Measurements from ENCODE around the gene CTSF. TPM values are rescaled to one million over a fixed set of nuclear protein-coding genes. Genes with fewer than 3 reads are reported as not detected.
"Not testable (repeated sequence)": the region's sequence is repeated elsewhere in the genome, so short reads cannot be mapped to it uniquely, and the experiment has no call there.

The CTSF gene
- total RNA-seq, 1 experiment from 2014 or later = 4.9 TPM

GRCh38 chr11:66546368-66546965, 21.9 kb downstream of the CTSF start, which contains the start of gene ACTN3:
ACTN3 (plus strand) TSS chr11:66546903; CDS start chr11:66546938, 35 bp downstream.
- H3K27me3 ChIP-seq (replicated peaks) = no peaks in the 10 kb centered on the region; the same call in 1 of the 2 replicates
- no peak for DNase-seq (ENCODE audit: low read depth in 1 of 2, low spot score in 2 of 2)
- peak within 1 kb of the TSS; percentile 68 for H3K4me3 ChIP-seq
- H3K27ac ChIP-seq = peak within 1 kb of the TSS; percentile 31
- peaks cover 9% of the 10 kb centered on the region for H3K4me1 ChIP-seq (replicated peaks)
- H3K36me3 ChIP-seq = peaks cover 5% of the 10 kb centered on the region
- no peaks in the 10 kb centered on the region for H3K9me3 ChIP-seq (replicated peaks)

- H3K36me3 ChIP-seq = peaks cover 5% of the 10 kb centered on the region
- peak within 1 kb of the TSS; percentile 68 for H3K4me3 ChIP-seq
- H3K27ac ChIP-seq = peak within 1 kb of the TSS; percentile 31
- no peaks in the 10 kb centered on the region; the same call in 1 of the 2 replicates for H3K27me3 ChIP-seq (replicated peaks)
- H3K4me1 ChIP-seq (replicated peaks) = peaks cover 9% of the 10 kb centered on the region
- H3K9me3 ChIP-seq (replicated peaks) = no peaks in the 10 kb centered on the region
- peak; percentile 99 to 100 for DNase-seq (ENCODE audit: low read depth in 1 of 2, low spot score in 2 of 2)
These were observed 22.6 kb downstream of the CTSF start, which contains the start of gene ZDHHC24 for GRCh38 chr11:66545701-66546367. ZDHHC24 (minus strand) TSS chr11:66546048; CDS start chr11:66546003, 45 bp downstream.

- DNase-seq (ENCODE audit: low read depth in 1 of 2, low spot score in 2 of 2); H3K9me3 ChIP-seq (replicated peaks); H3K36me3 ChIP-seq; H3K27me3 ChIP-seq (replicated peaks); H3K4me1 ChIP-seq (replicated peaks); H3K27ac ChIP-seq: not testable (repeated sequence)
- H3K4me3 ChIP-seq = peak overlapping the region; percentile 68
These were observed 23.5 kb downstream of the CTSF start for GRCh38 chr11:66544952-66545351.

- peaks cover 18% of the 10 kb centered on the region for H3K36me3 ChIP-seq
- no peak overlapping the region for H3K27ac ChIP-seq
- H3K4me3 ChIP-seq = no peak overlapping the region
- DNase-seq (ENCODE audit: low read depth in 1 of 2, low spot score in 2 of 2) = no peak
- H3K9me3 ChIP-seq (replicated peaks) = no peaks in the 10 kb centered on the region
- H3K4me1 ChIP-seq (replicated peaks) = peaks cover 9% of the 10 kb centered on the region
- no peaks in the 10 kb centered on the region for H3K27me3 ChIP-seq (replicated peaks)
These were observed 24.9 kb downstream of the CTSF start for GRCh38 chr11:66543263-66544107.

GRCh38 chr11:66542362-66542761, 26.0 kb downstream of the CTSF start:
- Histone ChIP-seq H3K27ac (no peak overlapping the region), H3K27me3 (replicated peaks) (no peaks in the 10 kb centered on the region), H3K4me1 (replicated peaks) (peaks cover 9% of the 10 kb centered on the region), H3K9me3 (replicated peaks) (no peaks in the 10 kb centered on the region), H3K4me3 (no peak overlapping the region), H3K36me3 (peaks cover 18% of the 10 kb centered on the region)
- no peak for DNase-seq (ENCODE audit: low read depth in 1 of 2, low spot score in 2 of 2)

- peaks cover 18% of the 10 kb centered on the region for H3K36me3 ChIP-seq
- DNase-seq (ENCODE audit: low read depth in 1 of 2, low spot score in 2 of 2) = no peak
- H3K4me3 ChIP-seq = no peak overlapping the region
- H3K9me3 ChIP-seq (replicated peaks) = no peaks in the 10 kb centered on the region
- H3K27me3 ChIP-seq (replicated peaks) = no peaks in the 10 kb centered on the region
- H3K4me1 ChIP-seq (replicated peaks) = peaks cover 9% of the 10 kb centered on the region
- H3K27ac ChIP-seq = no peak overlapping the region
These were observed 26.5 kb downstream of the CTSF start for GRCh38 chr11:66541892-66542291.

- H3K4me3 ChIP-seq; H3K27me3 ChIP-seq (replicated peaks); DNase-seq (ENCODE audit: low read depth in 1 of 2, low spot score in 2 of 2); H3K4me1 ChIP-seq (replicated peaks); H3K9me3 ChIP-seq (replicated peaks); H3K27ac ChIP-seq: not testable (repeated sequence)
- H3K36me3 ChIP-seq = peaks cover 18% of the 10 kb centered on the region
These were observed 27.8 kb downstream of the CTSF start for GRCh38 chr11:66540598-66540997.

- Histone ChIP-seq H3K9me3 (replicated peaks) (no peaks in the 10 kb centered on the region), H3K27ac (no peak overlapping the region), H3K4me1 (replicated peaks) (no peaks in the 10 kb centered on the region), H3K4me3 (no peak overlapping the region), H3K27me3 (replicated peaks) (no peaks in the 10 kb centered on the region), H3K36me3 (peaks cover 19% of the 10 kb centered on the region)
- no peak for DNase-seq (ENCODE audit: low read depth in 1 of 2, low spot score in 2 of 2)
These were observed 28.6 kb downstream of the CTSF start for GRCh38 chr11:66539870-66540213.

- no peak for DNase-seq (ENCODE audit: low read depth in 1 of 2, low spot score in 2 of 2)
- Histone ChIP-seq H3K27me3 (replicated peaks) (no peaks in the 10 kb centered on the region), H3K4me3 (no peak overlapping the region), H3K27ac (no peak overlapping the region), H3K4me1 (replicated peaks) (no peaks in the 10 kb centered on the region), H3K36me3 (peaks cover 21% of the 10 kb centered on the region), H3K9me3 (replicated peaks) (no peaks in the 10 kb centered on the region)
These were observed 29.1 kb downstream of the CTSF start for GRCh38 chr11:66539170-66539869.

GRCh38 chr11:66532784-66533183, 35.6 kb downstream of the CTSF start:
- Histone ChIP-seq H3K27ac (no peak overlapping the region), H3K36me3 (peaks cover 6% of the 10 kb centered on the region; the same call in 1 of the 2 replicates), H3K4me3 (no peak overlapping the region), H3K9me3 (replicated peaks) (no peaks in the 10 kb centered on the region), H3K27me3 (replicated peaks) (no peaks in the 10 kb centered on the region), H3K4me1 (replicated peaks) (no peaks in the 10 kb centered on the region)
- DNase-seq (ENCODE audit: low read depth in 1 of 2, low spot score in 2 of 2) = no peak

- no peaks in the 10 kb centered on the region for H3K4me1 ChIP-seq (replicated peaks)
- H3K36me3 ChIP-seq = peaks cover 6% of the 10 kb centered on the region; the same call in 1 of the 2 replicates
- no peak overlapping the region for H3K27ac ChIP-seq
- H3K9me3 ChIP-seq (replicated peaks) = no peaks in the 10 kb centered on the region
- H3K4me3 ChIP-seq = no peak overlapping the region
- H3K27me3 ChIP-seq (replicated peaks) = no peaks in the 10 kb centered on the region
- no peak for DNase-seq (ENCODE audit: low read depth in 1 of 2, low spot score in 2 of 2)
These were observed 36.6 kb downstream of the CTSF start for GRCh38 chr11:66531841-66532240.

GRCh38 chr11:66530927-66531709, 37.3 kb downstream of the CTSF start:
- Histone ChIP-seq H3K27ac (no peak overlapping the region), H3K4me1 (replicated peaks) (no peaks in the 10 kb centered on the region), H3K27me3 (replicated peaks) (no peaks in the 10 kb centered on the region), H3K36me3 (0 out of 2 replicates have a peak, but pooled peaks cover 6% of the 10 kb centered on the region), H3K9me3 (replicated peaks) (no peaks in the 10 kb centered on the region), H3K4me3 (no peak overlapping the region)
- DNase-seq (ENCODE audit: low read depth in 1 of 2, low spot score in 2 of 2) = no peak

GRCh38 chr11:66529655-66530054, 38.8 kb downstream of the CTSF start:
- no peak for DNase-seq (ENCODE audit: low read depth in 1 of 2, low spot score in 2 of 2)
- Histone ChIP-seq H3K27me3 (replicated peaks) (no peaks in the 10 kb centered on the region), H3K36me3 (0 out of 2 replicates have a peak, but pooled peaks cover 3% of the 10 kb centered on the region), H3K4me1 (replicated peaks) (no peaks in the 10 kb centered on the region), H3K9me3 (replicated peaks) (no peaks in the 10 kb centered on the region), H3K4me3 (no peak overlapping the region), H3K27ac (no peak overlapping the region)
